HG03575 (cell line): ENCODE results near the gene GALNT15.

Source experiments
- ATAC-seq: cut with Tn5 transposase; IDR thresholded peaks from one replicate; pipeline ENCODE4 v1.9.1; 2021; ENCODE audit not compliant: unreplicated experiment, insufficient number of reproducible peaks, low FRiP score; ENCODE audit errors: extremely low read depth

Gene GALNT15

GRCh38 chr3:16183082-16183481 lies 8.6 kb downstream of the GALNT15 start:
- no peak for ATAC-seq

- ATAC-seq: no peak
Measured at GRCh38 chr3:16183601-16184270, 9.3 kb downstream of the GALNT15 start.

- no peak for ATAC-seq
Measured at GRCh38 chr3:16186086-16186485, 11.6 kb downstream of the GALNT15 start.

GRCh38 chr3:16186565-16186964 lies 12.1 kb downstream of the GALNT15 start:
- no peak for ATAC-seq

- no peak for ATAC-seq
Measured at GRCh38 chr3:16187213-16187790, 12.8 kb downstream of the GALNT15 start.

GRCh38 chr3:16188071-16188470 lies 13.6 kb downstream of the GALNT15 start:
- no peak for ATAC-seq

GRCh38 chr3:16189201-16189600 lies 14.7 kb downstream of the GALNT15 start:
- no peak for ATAC-seq

- ATAC-seq: no peak
Measured at GRCh38 chr3:16190704-16191103, 16.2 kb downstream of the GALNT15 start.

- no peak for ATAC-seq
Measured at GRCh38 chr3:16191591-16191990, 17.1 kb downstream of the GALNT15 start.

GRCh38 chr3:16192176-16192811 lies 17.8 kb downstream of the GALNT15 start:
- ATAC-seq: no peak

GRCh38 chr3:16198427-16198826 lies 23.9 kb downstream of the GALNT15 start:
- no peak for ATAC-seq

GRCh38 chr3:16199769-16200168 lies 25.3 kb downstream of the GALNT15 start:
- ATAC-seq: no peak

GRCh38 chr3:16200411-16200810 lies 25.9 kb downstream of the GALNT15 start:
- no peak for ATAC-seq

GRCh38 chr3:16203031-16203430 lies 28.6 kb downstream of the GALNT15 start:
- ATAC-seq: no peak

GRCh38 chr3:16203671-16204629 lies 29.5 kb downstream of the GALNT15 start:
- ATAC-seq: no peak

- no peak for ATAC-seq
Measured at GRCh38 chr3:16204751-16205150, 30.3 kb downstream of the GALNT15 start.

GRCh38 chr3:16205156-16205870 lies 30.8 kb downstream of the GALNT15 start:
- ATAC-seq: no peak

- ATAC-seq: no peak
Measured at GRCh38 chr3:16207031-16207430, 32.6 kb downstream of the GALNT15 start.
